22Rv1 (cell line): ENCODE measurements around the gene ZNF224.

Experiments
- H3K27ac ChIP-seq: fragments of 450-650 bp; 2 replicates; pipeline ENCODE4 v1.5.1; 2017
- CTCF ChIP-seq: fragments of 450-650 bp; IDR thresholded peaks from 2 replicates; pipeline ENCODE4 v1.5.1; 2017; ENCODE audit warnings: mild to moderate bottlenecking
- ZFX ChIP-seq: fragments of 450-650 bp; IDR thresholded peaks from 2 replicates; pipeline ENCODE4 v1.6.1; 2017; ENCODE audit warnings: antibody characterized with exemption, borderline replicate concordance

Gene ZNF224

GRCh38 chr19:44093931-44094765 is at the start of gene ZNF224:
TSS of gene ZNF224 (plus strand) at chr19:44094361. CDS start at chr19:44097874, 3,513 bp downstream.
- H3K27ac ChIP-seq = peak within 1 kb of the TSS; percentile 53
- TF ChIP-seq CTCF = no peak
- no peak for TF ChIP-seq ZFX

- peak overlapping the region; percentile 85 for H3K27ac ChIP-seq
- no peak for TF ChIP-seq CTCF
- no peak for TF ChIP-seq ZFX
These were observed 43.2 kb upstream of the ZNF224 start for GRCh38 chr19:44050740-44051649.

GRCh38 chr19:44051650-44052402 is 42.3 kb upstream of the ZNF224 start, which contains the start of gene ZNF223:
TSS of gene ZNF223 (plus strand) at chr19:44052036. CDS start at chr19:44055177, 3,141 bp downstream.
- peak within 1 kb of the TSS; percentile 85 for H3K27ac ChIP-seq
- TF ChIP-seq ZFX (no peak), CTCF (no peak)

GRCh38 chr19:44055870-44056269 is 38.3 kb upstream of the ZNF224 start:
- no peak overlapping the region for H3K27ac ChIP-seq
- TF ChIP-seq CTCF = no peak
- TF ChIP-seq ZFX = no peak

- H3K27ac ChIP-seq = no peak overlapping the region
- no peak for TF ChIP-seq CTCF
- TF ChIP-seq ZFX = no peak
These were observed 34.9 kb upstream of the ZNF224 start for GRCh38 chr19:44059229-44059628.

GRCh38 chr19:44061038-44061437 is 33.1 kb upstream of the ZNF224 start:
- TF ChIP-seq ZFX (no peak), CTCF (no peak)

More at GRCh38 chr19:44061038-44061437, 33.1 kb upstream of the ZNF224 start:
- no peak overlapping the region for H3K27ac ChIP-seq
